ENCODE data around the gene IGDCC3.

IGDCC3 gene

DNA sequence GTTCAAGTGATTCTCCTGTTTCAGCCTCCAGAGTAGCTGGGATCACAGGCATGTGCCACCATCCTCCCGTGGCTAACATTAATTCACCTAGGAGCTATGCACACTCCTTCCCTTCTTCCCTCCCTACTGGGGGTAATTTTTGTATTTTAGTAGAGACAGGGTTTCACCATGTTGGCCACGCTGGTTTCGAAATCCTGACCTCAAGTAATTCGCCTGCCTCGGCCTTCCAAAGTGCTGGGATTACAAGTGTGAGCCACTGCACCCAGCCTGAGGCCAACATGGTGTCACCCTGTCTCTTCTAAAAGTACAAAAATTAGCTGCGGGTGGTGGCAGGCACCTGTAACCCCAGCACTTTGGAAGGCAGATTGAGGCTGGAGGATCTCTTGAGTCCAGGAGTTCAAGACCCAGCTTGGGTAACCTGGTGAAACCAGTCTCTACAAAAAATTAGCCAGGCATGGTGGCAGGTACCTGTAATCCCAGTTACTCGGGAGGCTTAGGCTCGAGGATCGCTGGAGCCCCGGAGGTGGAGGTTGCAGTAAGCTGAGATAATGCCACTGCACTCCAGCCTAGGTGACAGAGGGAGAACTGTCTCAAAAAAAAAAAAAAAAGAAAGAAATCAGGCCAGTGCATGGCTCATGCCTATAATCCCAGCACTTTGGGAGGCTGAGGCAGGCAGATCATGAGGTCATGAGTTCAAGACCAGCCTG lies 67.2 kb downstream of the IGDCC3 start:
- Histone ChIP-seq H3K9me3 (ENCODE audit: low read length) (no peaks in the 10 kb centered on the region), H3K27me3 (ENCODE audit: control insufficient read depth in 1 of 2, insufficient read depth in 2 of 2, low read length in 2 of 2) (no peaks in the 10 kb centered on the region), H3K27ac (ENCODE audit: low read depth, low read length) (no peak overlapping the region), H3K4me3 (ENCODE audit: low read depth in 1 of 2, low read length in 2 of 2) (no peak overlapping the region), H3K36me3 (ENCODE audit: insufficient read depth, low read length) (no peaks in the 10 kb centered on the region), H3K4me1 (ENCODE audit: insufficient read depth, low read length) (no peaks in the 10 kb centered on the region), H3K9ac (ENCODE audit: low read length) (no peak overlapping the region)

DNA sequence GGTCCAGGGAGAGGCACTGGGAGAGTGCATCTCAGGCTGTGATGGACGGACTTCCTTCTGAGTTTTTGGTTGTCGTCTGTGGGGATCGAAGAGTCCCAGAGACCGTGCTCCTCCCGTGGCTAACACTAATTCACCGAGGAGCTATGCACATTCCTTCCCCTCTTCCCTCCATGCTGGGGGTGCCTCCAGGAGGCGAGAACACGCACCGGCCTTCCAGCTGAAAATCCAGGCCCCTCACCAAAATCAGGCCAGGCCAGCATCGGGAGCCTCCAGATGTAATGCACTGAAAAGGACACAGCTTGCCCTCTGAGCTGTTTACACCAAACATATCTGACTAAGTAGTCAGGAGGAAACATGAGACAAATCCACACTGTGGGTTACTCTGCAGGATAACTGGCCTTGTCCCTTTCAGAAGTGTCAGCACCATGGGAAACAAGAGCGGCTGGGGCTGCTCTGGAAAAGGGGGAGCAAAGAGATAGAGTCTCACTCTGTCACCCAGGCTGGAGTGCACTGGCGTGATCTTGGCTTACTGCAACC lies 67.9 kb downstream of the IGDCC3 start:
- no peaks in the 10 kb centered on the region for H3K36me3 ChIP-seq (ENCODE audit: insufficient read depth, low read length)
- no peaks in the 10 kb centered on the region for H3K4me1 ChIP-seq (ENCODE audit: insufficient read depth, low read length)
- no peak overlapping the region for H3K4me3 ChIP-seq (ENCODE audit: low read depth in 1 of 2, low read length in 2 of 2)
- no peak overlapping the region for H3K27ac ChIP-seq (ENCODE audit: low read depth, low read length)
- H3K27me3 ChIP-seq (ENCODE audit: control insufficient read depth in 1 of 2, insufficient read depth in 2 of 2, low read length in 2 of 2) = no peaks in the 10 kb centered on the region
- no peak overlapping the region for H3K9ac ChIP-seq (ENCODE audit: low read length)
- H3K9me3 ChIP-seq (ENCODE audit: low read length) = no peaks in the 10 kb centered on the region

DNA sequence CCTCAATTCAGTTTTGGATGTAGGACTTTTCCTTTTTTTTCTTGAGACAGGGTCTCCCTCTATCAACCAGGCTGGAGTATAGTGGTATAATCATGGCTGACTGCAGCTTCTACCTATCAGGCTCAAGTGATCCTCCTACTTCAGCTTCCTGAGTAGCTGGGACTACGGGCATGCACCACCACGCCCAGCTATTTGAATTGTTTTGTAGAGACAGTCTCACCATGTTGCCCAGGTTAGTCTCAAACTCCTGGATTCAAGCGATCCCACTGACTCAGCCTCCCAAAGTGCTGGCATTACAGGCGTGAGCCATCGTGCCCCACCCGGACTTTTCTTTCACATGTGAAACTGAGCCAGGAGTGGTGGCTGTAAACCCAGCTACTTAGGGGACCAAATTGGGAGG lies 69.8 kb downstream of the IGDCC3 start:
- peaks cover 4% of the 10 kb centered on the region for H3K4me1 ChIP-seq (ENCODE audit: insufficient read depth, low read length)

DNA sequence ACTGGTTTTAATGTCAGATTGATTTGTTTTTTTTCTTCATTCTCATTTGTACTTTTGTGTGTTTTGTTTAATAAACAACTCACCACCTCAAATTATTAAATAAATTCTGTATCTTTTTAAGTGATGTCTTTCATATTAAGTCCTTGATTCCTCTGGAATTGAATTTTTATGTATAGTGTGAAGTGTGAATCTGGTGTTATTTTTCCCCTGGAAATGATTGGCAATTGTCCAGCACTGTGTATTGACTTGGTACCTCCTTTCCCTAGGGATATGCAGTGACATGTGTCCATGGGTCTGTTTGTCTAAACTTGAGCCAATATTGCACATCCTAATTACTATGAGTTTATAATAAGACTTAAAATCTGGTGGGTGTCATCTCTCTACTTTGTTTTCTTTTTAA lies 71.3 kb downstream of the IGDCC3 start:
- H3K4me3 ChIP-seq (ENCODE audit: low read depth in 1 of 2, low read length in 2 of 2) = no peak overlapping the region
- no peak overlapping the region for H3K27ac ChIP-seq (ENCODE audit: low read depth, low read length)
- no peak overlapping the region for H3K9ac ChIP-seq (ENCODE audit: low read length)

More for the DNA sequence above, 69.8 kb downstream of the IGDCC3 start:
- no peak overlapping the region for H3K9ac ChIP-seq (ENCODE audit: low read length)
- no peaks in the 10 kb centered on the region for H3K36me3 ChIP-seq (ENCODE audit: insufficient read depth, low read length)
- H3K9me3 ChIP-seq (ENCODE audit: low read length) = no peaks in the 10 kb centered on the region
- H3K27me3 ChIP-seq (ENCODE audit: control insufficient read depth in 1 of 2, insufficient read depth in 2 of 2, low read length in 2 of 2) = no peaks in the 10 kb centered on the region
- no peak overlapping the region for H3K27ac ChIP-seq (ENCODE audit: low read depth, low read length)
- H3K4me3 ChIP-seq (ENCODE audit: low read depth in 1 of 2, low read length in 2 of 2) = no peak overlapping the region

DNA sequence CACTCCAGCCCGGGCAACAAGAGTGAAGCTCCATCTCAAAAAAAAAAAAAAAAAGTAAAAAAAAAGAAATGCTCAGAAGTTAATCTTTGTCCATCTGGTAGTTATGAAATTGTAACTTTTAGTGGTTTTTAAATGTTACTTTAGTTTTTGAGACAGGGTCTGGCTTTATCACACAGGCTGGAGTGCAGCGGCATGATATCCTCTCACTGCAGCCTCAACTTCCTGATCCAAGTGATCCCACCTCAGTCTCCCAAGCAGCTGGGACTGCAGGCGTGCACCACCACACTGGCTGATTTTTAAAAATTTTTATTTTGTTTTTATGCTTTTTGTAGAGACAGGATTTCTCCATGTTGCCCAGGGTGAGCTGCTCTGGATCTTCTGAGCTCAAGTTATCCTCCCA lies 72.0 kb downstream of the IGDCC3 start:
- no peak overlapping the region for H3K4me3 ChIP-seq (ENCODE audit: low read depth in 1 of 2, low read length in 2 of 2)
- peaks cover 4% of the 10 kb centered on the region for H3K4me1 ChIP-seq (ENCODE audit: insufficient read depth, low read length)
- no peak overlapping the region for H3K9ac ChIP-seq (ENCODE audit: low read length)
- H3K36me3 ChIP-seq (ENCODE audit: insufficient read depth, low read length) = no peaks in the 10 kb centered on the region
- H3K27ac ChIP-seq (ENCODE audit: low read depth, low read length) = peak overlapping the region; percentile 98
- H3K27me3 ChIP-seq (ENCODE audit: control insufficient read depth in 1 of 2, insufficient read depth in 2 of 2, low read length in 2 of 2) = no peaks in the 10 kb centered on the region
- no peaks in the 10 kb centered on the region for H3K9me3 ChIP-seq (ENCODE audit: low read length)

More for the DNA sequence above, 71.3 kb downstream of the IGDCC3 start:
- Histone ChIP-seq H3K4me1 (ENCODE audit: insufficient read depth, low read length) (peaks cover 4% of the 10 kb centered on the region), H3K27me3 (ENCODE audit: control insufficient read depth in 1 of 2, insufficient read depth in 2 of 2, low read length in 2 of 2) (no peaks in the 10 kb centered on the region), H3K36me3 (ENCODE audit: insufficient read depth, low read length) (no peaks in the 10 kb centered on the region), H3K9me3 (ENCODE audit: low read length) (no peaks in the 10 kb centered on the region)

DNA sequence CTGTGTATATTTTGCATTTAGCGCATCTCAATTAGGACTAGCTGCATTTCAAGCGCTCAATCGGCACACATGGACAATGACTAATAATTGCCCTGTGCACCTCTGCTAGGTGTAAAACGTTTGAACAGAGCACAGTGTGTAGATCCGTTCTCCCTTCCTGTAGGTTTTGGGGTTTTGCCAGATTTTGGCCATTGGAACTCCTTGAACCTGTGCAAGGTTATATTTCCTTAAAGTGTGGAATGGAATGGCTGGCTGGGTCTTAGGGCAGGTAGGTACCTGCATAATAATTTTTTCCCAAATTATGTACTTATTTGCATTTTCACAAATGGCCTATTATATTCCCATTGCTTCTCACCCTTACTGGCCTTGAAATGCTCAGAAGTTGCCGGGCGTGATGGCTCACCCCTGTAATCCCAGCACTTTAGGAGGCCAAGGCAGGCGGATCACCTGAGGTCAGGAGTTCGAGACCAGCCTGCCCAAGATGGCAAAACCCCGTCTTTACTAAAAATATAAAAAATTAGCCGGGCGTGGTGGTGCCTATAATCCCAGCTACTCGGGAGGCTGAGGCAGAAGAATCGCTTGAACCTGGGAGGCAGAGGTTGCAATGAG lies 72.5 kb downstream of the IGDCC3 start:
- no peaks in the 10 kb centered on the region for H3K9me3 ChIP-seq (ENCODE audit: low read length)
- peak overlapping the region; percentile 98 for H3K27ac ChIP-seq (ENCODE audit: low read depth, low read length)
- H3K9ac ChIP-seq (ENCODE audit: low read length) = peak overlapping the region; percentile 34
- H3K36me3 ChIP-seq (ENCODE audit: insufficient read depth, low read length) = no peaks in the 10 kb centered on the region
- no peaks in the 10 kb centered on the region for H3K27me3 ChIP-seq (ENCODE audit: control insufficient read depth in 1 of 2, insufficient read depth in 2 of 2, low read length in 2 of 2)
- H3K4me3 ChIP-seq (ENCODE audit: low read depth in 1 of 2, low read length in 2 of 2) = peak overlapping the region in 1 of 2 donors; percentile 60
- peaks cover 4% of the 10 kb centered on the region for H3K4me1 ChIP-seq (ENCODE audit: insufficient read depth, low read length)

DNA sequence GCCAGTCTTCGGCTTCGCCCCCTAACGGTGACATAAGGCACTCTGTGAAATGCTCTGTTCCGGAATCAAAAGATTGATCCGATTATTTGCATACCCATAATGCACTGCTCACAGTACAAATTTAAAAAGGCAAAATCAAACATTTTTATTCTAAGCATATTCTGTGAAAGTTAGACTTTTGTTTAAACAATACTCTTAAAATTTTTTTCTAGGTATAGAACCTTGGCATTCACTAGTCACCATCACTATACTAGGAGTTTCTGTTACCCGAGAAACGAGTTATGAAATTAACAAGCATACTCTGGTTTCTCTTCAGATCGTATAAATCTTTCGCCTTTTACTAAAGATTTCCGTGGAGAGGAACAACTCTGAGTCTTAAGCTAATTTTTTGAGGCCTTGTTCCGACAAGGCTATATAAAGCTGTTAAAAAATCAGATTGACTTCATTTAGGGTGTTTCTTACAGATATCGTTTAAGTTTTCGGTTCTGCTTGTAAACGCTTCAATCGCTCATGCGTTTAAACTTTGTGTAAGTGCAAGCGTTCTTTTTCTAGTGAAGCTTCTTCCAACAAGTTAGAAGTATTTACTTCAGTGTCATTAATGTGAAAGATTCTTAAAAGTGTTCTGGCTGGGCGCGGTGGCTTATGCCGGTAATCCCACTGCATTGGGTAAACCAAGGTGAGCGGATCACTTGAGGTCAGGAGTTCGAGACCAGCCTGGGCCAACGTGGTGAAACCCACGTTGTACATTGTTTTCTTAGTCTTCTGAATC lies 73.2 kb downstream of the IGDCC3 start, which contains the start of gene RNU5B-1:
TSS of gene RNU5B-1 (plus strand) at position 297 of the 769 bp plus-strand sequence.
- peak within 1 kb of the TSS; percentile 50 to 60 for H3K4me3 ChIP-seq (ENCODE audit: low read depth in 1 of 2, low read length in 2 of 2)
- H3K9me3 ChIP-seq (ENCODE audit: low read length) = no peaks in the 10 kb centered on the region
- H3K27ac ChIP-seq (ENCODE audit: low read depth, low read length) = peak within 1 kb of the TSS; percentile 98
- peaks cover 4% of the 10 kb centered on the region for H3K4me1 ChIP-seq (ENCODE audit: insufficient read depth, low read length)
- H3K27me3 ChIP-seq (ENCODE audit: control insufficient read depth in 1 of 2, insufficient read depth in 2 of 2, low read length in 2 of 2) = no peaks in the 10 kb centered on the region
- H3K9ac ChIP-seq (ENCODE audit: low read length) = peak within 1 kb of the TSS; percentile 34
- no peaks in the 10 kb centered on the region for H3K36me3 ChIP-seq (ENCODE audit: insufficient read depth, low read length)

DNA sequence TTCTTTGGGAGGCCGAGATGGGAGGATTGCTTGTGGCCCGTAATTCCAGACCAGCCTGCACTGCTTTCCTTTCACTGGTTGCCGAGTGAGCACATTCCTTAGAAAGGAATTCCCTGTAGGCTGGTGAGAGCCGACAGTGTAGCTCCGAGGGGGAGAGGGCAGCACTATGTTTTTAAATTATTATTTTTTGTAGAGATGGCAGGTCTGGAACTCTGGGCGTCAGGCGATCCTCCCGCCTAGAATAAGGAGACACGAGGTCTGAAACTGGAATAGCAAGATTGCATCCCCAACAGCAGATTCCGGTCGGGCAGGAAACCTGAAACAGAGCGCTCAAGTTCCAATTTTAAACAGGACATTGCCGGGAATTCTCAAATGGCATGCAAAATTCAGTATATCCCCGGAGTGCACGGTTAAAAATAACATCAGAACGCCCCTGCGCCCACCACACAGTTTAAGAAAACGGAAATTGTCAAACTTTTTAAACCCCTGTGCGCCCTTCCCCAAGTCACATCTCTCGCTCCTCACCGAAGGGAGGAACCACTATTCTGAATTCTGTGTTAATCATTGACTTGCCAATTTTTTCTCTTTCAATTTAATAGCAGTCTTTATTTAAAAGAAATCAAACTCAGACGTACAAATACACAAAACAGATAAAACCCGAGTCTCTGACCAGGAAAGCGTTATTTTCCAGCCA lies 74.0 kb downstream of the IGDCC3 start:
- Histone ChIP-seq H3K27ac (ENCODE audit: low read depth, low read length) (peak overlapping the region; percentile 98), H3K4me3 (ENCODE audit: low read depth in 1 of 2, low read length in 2 of 2) (peak overlapping the region; percentile 50 to 60), H3K27me3 (ENCODE audit: control insufficient read depth in 1 of 2, insufficient read depth in 2 of 2, low read length in 2 of 2) (no peaks in the 10 kb centered on the region), H3K9ac (ENCODE audit: low read length) (peak overlapping the region; percentile 34), H3K9me3 (ENCODE audit: low read length) (no peaks in the 10 kb centered on the region), H3K4me1 (ENCODE audit: insufficient read depth, low read length) (peaks cover 4% of the 10 kb centered on the region), H3K36me3 (ENCODE audit: insufficient read depth, low read length) (no peaks in the 10 kb centered on the region)

DNA sequence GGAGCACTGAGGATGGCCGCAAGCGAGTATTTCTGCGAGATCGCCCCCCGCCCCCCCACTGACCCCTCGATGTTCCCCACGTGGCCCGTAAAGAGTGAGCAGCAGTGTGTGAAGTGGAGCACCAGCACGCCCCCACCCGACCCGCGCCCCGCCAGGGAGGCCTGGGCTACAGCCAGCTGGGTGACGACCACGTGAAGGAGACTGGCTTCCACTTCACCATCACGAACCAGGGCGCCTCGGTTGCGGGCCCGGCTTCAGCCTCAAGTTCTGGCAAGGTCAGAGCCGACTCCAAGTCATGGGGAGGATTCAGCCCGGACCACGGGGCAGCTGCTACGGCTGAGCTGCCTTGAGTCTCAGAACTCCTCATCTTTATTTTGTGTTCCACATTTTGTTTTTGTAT lies 75.7 kb downstream of the IGDCC3 start:
- no peaks in the 10 kb centered on the region for H3K36me3 ChIP-seq (ENCODE audit: insufficient read depth, low read length)

DNA sequence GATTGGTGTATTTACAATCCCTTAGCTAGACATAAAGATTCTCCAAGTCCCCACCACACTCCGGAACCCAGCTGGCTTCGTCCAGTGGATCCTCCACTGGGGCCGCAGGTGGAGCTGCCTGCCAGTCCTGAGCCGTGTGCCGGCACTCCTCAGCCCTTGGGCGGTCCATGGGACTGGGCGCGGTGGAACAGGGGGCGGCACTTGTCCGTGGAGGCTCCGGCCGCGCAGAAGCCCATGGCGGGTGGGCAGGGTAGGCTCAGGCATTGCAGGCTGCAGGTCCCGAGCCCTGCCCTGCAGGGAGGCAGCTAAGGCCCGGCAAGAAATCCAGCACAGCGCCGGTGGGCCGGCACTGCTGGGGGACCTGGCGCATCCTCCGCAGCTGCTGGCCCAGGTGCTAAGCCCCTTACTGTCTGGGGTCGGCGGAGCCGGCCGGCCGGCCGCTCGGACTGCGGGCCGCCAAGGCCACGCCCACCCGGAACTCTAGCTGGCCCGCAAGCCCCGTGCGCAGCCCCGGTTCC lies 76.8 kb downstream of the IGDCC3 start:
- Histone ChIP-seq H3K36me3 (ENCODE audit: insufficient read depth, low read length) (no peaks in the 10 kb centered on the region), H3K27ac (ENCODE audit: low read depth, low read length) (no peak overlapping the region), H3K4me3 (ENCODE audit: low read depth in 1 of 2, low read length in 2 of 2) (no peak overlapping the region), H3K9ac (ENCODE audit: low read length) (no peak overlapping the region), H3K4me1 (ENCODE audit: insufficient read depth, low read length) (peaks cover 9% of the 10 kb centered on the region), H3K9me3 (ENCODE audit: low read length) (no peaks in the 10 kb centered on the region), H3K27me3 (ENCODE audit: control insufficient read depth in 1 of 2, insufficient read depth in 2 of 2, low read length in 2 of 2) (no peaks in the 10 kb centered on the region)

More for the DNA sequence above, 75.7 kb downstream of the IGDCC3 start:
- Histone ChIP-seq H3K27ac (ENCODE audit: low read depth, low read length) (no peak overlapping the region), H3K27me3 (ENCODE audit: control insufficient read depth in 1 of 2, insufficient read depth in 2 of 2, low read length in 2 of 2) (no peaks in the 10 kb centered on the region), H3K4me3 (ENCODE audit: low read depth in 1 of 2, low read length in 2 of 2) (no peak overlapping the region), H3K4me1 (ENCODE audit: insufficient read depth, low read length) (peaks cover 4% of the 10 kb centered on the region), H3K9me3 (ENCODE audit: low read length) (no peaks in the 10 kb centered on the region), H3K9ac (ENCODE audit: low read length) (no peak overlapping the region)

DNA sequence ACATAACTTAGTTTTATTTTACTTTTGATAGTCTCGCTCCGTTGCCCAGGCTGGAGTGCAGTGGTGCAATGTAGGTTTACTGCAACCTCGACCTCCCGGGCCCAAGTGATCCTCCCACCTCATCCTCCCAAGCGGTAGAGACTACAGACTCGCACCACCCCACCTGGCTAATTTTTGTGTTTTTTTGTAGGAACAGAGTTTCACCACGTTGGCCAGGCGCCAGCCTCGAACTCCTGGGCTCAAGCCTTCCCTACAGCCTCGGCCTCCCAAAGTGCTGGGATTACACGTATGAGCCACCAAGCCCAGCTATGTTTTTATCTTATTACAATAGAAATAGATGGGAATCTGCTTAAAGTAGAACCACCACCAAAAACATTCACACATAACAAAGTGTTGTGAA lies 79.1 kb downstream of the IGDCC3 start:
- H3K36me3 ChIP-seq (ENCODE audit: insufficient read depth, low read length) = no peaks in the 10 kb centered on the region
- H3K27ac ChIP-seq (ENCODE audit: low read depth, low read length) = no peak overlapping the region
- H3K9me3 ChIP-seq (ENCODE audit: low read length) = no peaks in the 10 kb centered on the region
- no peaks in the 10 kb centered on the region for H3K27me3 ChIP-seq (ENCODE audit: control insufficient read depth in 1 of 2, insufficient read depth in 2 of 2, low read length in 2 of 2)
- H3K4me1 ChIP-seq (ENCODE audit: insufficient read depth, low read length) = peaks cover 11% of the 10 kb centered on the region
- no peak overlapping the region for H3K9ac ChIP-seq (ENCODE audit: low read length)
- no peak overlapping the region for H3K4me3 ChIP-seq (ENCODE audit: low read depth in 1 of 2, low read length in 2 of 2)

All from muscle layer of colon (tissue), 2 donors.